Neutrophil (primary cell): Measurements from ENCODE around the gene ZNF629.

Source experiments
- H3K27ac ChIP-seq: fragments of 200-600 bp; sonication (generic); 2 replicates; pipeline ENCODE4 v1.5.1; 2016; ENCODE audit warnings: mild to moderate bottlenecking, moderate library complexity
- H3K27me3 ChIP-seq: fragments of 200-600 bp; sonication (generic); 2 replicates; pipeline ENCODE4 v1.6.0; 2016; ENCODE audit warnings: mild to moderate bottlenecking
- H3K36me3 ChIP-seq: fragments of 200-600 bp; sonication (generic); 2 replicates; pipeline ENCODE4 v1.5.1; 2017
- H3K4me1 ChIP-seq, 2 experiments: fragments of 200-600 bp in 1 of 2; sonication (generic) in 1 of 2; 1 replicate in 1 of 2; 2 replicates in 1 of 2; pipeline versions ENCODE4 v1.5.1 to v1.6.1; 2013 to 2016; ENCODE audit warnings: low read depth in 1 of 2, low read length in 1 of 2, mild to moderate bottlenecking in 1 of 2, moderate library complexity in 1 of 2; ENCODE audit not compliant: control insufficient read depth in 1 of 2, insufficient read depth in 1 of 2
- H3K4me3 ChIP-seq, 2 experiments: fragments of 200-600 bp in 1 of 2; sonication (generic) in 1 of 2; 1 replicate in 1 of 2; 2 replicates in 1 of 2; pipeline ENCODE4 v1.5.1; 2013 to 2016; ENCODE audit warnings: low read depth in 1 of 2, low read length in 1 of 2, mild to moderate bottlenecking in 1 of 2, moderate library complexity in 1 of 2
- H3K9me3 ChIP-seq: fragments of 200-600 bp; sonication (generic); 2 replicates; pipeline ENCODE4 v1.5.1; 2016
- CTCF ChIP-seq: fragments of 200-600 bp; sonication (generic); IDR thresholded peaks from 2 replicates; pipeline ENCODE4 v1.5.1; 2016; ENCODE audit warnings: antibody characterized with exemption

ZNF629 gene

DNA sequence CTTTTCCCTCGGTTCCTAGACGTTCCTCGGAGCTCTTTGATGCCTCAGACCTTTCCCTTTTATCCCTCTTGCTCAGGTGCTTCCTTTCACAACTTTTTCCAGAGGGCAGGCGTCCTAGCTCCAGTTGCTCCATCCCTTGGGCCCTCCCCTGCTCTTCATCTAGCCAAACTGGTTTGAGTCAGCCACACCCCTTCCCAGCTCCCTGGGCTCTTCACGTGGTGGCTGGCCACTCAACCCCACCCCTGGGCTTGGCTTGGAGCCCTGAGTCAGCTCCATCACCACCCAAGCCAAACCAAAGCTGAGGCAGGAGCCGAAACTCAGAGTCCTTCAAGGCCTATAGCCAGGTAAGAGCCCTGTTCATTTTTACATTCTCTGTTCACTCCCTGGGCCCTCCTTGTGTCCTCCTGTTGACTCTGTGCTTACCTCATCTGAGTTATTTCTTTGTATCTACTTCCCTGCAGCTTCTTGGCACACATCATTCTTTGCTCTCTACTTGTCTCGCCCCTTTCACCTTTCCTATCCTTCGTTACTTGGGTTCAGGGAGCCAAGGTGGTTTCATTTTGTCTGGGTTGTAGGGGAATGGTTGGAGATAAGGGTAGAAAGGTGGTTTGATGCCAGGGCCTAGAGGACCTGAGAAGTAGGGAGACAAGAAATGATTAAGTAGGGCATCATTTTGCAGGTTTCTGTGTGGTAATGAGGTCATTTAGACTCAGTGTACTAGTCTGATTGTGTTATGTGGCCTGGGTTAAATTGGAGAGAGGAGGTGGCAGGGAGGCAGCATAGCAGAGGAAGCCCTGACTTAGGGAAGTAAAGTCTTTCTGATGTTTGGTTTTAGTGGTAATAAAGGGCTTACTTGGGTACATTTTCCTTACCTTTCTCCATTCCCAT lies 46.4 kb downstream of the ZNF629 start:
- Histone ChIP-seq H3K4me3 (no peak overlapping the region), H3K4me1 (no peaks in the 10 kb centered on the region), H3K36me3 (peaks cover 83% of the 10 kb centered on the region), H3K27me3 (no peaks in the 10 kb centered on the region), H3K27ac (no peak overlapping the region), H3K9me3 (no peaks in the 10 kb centered on the region)
- TF ChIP-seq CTCF, result no peak

DNA sequence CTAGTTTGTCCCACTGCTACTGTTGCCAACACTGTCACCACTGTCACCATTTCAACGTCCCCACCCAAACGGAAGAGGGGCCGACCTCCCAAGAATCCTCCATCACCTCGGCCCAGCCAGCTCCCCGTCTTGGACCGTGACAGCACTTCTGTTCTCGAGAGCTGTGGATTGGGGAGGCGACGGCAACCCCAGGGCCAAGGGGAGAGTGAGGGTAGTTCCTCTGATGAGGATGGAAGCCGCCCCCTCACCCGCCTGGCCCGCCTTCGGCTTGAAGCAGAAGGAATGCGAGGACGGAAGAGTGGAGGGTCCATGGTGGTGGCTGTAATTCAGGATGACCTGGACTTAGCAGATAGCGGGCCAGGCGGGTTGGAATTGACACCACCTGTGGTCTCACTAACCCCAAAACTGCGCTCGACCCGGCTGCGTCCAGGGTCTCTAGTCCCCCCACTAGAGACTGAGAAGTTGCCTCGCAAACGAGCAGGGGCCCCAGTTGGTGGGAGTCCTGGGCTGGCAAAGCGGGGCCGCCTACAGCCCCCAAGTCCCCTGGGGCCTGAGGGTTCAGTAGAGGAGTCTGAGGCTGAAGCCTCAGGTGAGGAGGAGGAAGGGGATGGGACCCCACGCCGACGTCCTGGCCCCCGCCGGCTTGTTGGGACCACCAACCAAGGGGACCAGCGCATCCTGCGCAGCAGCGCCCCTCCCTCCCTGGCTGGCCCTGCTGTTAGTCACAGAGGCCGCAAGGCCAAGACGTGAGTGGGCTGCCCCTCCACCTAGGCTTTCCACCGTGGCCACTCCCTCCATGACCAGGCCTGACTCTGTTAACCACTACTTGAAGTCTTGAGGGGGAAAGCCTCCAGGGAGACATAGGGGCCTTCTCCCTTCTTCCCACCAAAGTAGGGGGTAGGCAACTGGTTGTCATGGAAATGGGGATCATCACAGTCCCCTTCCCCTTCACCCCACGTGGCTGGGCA lies 47.7 kb downstream of the ZNF629 start:
- H3K36me3 ChIP-seq, result peaks cover 81% of the 10 kb centered on the region
- H3K9me3 ChIP-seq, result no peaks in the 10 kb centered on the region
- no peaks in the 10 kb centered on the region for H3K27me3 ChIP-seq
- H3K4me1 ChIP-seq, result no peaks in the 10 kb centered on the region
- no peak overlapping the region for H3K27ac ChIP-seq
- TF ChIP-seq CTCF, result no peak
- no peak overlapping the region for H3K4me3 ChIP-seq

DNA sequence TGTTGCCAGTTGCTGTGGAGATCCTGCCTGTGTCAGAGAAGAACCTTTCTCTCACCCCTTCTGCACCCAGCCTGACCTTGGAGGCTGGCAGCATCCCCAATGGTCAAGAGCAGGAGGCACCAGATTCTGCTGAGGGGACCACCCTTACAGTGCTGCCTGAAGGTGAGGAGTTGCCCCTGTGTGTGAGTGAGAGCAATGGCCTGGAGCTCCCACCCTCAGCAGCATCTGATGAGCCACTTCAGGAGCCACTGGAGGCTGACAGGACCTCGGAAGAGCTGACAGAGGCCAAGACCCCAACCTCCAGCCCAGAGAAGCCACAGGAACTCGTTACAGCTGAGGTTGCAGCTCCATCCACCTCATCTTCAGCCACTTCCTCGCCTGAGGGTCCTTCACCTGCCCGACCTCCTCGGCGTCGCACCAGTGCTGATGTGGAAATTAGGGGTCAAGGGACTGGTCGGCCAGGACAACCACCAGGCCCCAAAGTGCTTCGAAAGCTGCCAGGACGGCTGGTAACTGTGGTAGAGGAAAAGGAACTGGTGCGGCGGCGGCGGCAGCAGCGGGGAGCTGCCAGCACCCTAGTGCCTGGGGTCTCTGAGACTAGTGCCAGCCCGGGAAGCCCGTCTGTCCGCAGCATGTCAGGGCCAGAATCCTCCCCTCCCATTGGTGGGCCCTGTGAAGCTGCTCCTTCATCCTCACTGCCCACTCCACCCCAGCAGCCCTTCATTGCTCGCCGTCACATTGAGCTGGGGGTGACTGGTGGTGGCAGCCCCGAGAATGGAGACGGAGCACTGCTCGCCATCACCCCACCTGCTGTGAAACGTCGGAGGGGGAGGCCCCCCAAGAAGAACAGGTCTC lies 49.0 kb downstream of the ZNF629 start:
- Histone ChIP-seq H3K4me3 (no peak overlapping the region), H3K36me3 (peaks cover 81% of the 10 kb centered on the region), H3K27me3 (no peaks in the 10 kb centered on the region), H3K9me3 (no peaks in the 10 kb centered on the region), H3K27ac (no peak overlapping the region), H3K4me1 (no peaks in the 10 kb centered on the region)
- no peak for TF ChIP-seq CTCF

- no peaks in the 10 kb centered on the region for H3K9me3 ChIP-seq
- no peaks in the 10 kb centered on the region for H3K27me3 ChIP-seq
- H3K27ac ChIP-seq, result no peak overlapping the region
- H3K36me3 ChIP-seq, result peaks cover 81% of the 10 kb centered on the region
- H3K4me1 ChIP-seq, result no peaks in the 10 kb centered on the region
- TF ChIP-seq CTCF, result no peak
- H3K4me3 ChIP-seq, result no peak overlapping the region
These were observed 49.8 kb downstream of the ZNF629 start for GRCh38 chr16:30736995-30737793.
